ENCODE measurements around the gene P3H2. TPM values are rescaled to one million over a fixed set of nuclear protein-coding genes. Genes with fewer than 3 reads are reported as not detected.

The P3H2 gene
- total and polyA plus RNA-seq, 2 of the 4 experiments (the other 2 are of a cell fraction), result 54.7 to 64.3 TPM

DNA sequence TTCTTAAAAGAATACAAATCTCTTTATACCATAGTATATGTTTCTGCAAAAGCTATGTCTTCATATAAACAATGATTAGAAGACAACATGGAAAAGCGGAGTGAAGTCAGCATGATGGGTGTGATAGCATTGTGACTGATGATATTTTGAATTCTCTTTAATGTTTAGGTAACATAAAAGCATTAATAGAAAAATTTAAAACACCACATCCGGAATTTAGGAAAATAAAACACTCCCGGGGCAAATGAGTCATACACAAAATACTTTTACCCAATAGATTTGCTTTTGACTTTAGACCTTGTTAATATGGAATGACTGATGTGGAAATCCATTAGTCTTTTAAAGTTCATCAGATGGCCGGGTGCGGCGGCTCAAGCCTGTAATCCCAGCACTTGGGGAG lies 134.7 kb downstream of the P3H2 start:
- Histone ChIP-seq H3K27ac (ENCODE audit: insufficient read depth, low read length) (no peak overlapping the region), H2AK5ac (ENCODE audit: low read depth, low read length) (no peak overlapping the region), H4K8ac (ENCODE audit: low read depth in 2 of 2, low read length in 2 of 2) (no peak overlapping the region), H3K79me1 (ENCODE audit: low read depth in 1 of 2, low read length in 2 of 2) (peaks cover 2 to 23% of the 10 kb centered on the region in 2 experiments; a peak in 3 of 4 replicates), H4K20me1 (ENCODE audit: insufficient read depth, low read length) (no peaks in the 10 kb centered on the region), H2AK9ac (replicated peaks; ENCODE audit: low read depth, low read length, poor library complexity) (no peak overlapping the region), H3K4ac (ENCODE audit: low read depth, low read length) (no peak overlapping the region), H3K9me3 (ENCODE audit: control insufficient read depth, insufficient read depth, low read length) (no peaks in the 10 kb centered on the region), H4K5ac (ENCODE audit: low read depth, low read length) (no peak overlapping the region), H3K18ac (ENCODE audit: low read depth, low read length) (no peak overlapping the region), H3K23ac (ENCODE audit: low read depth, low read length) (no peak overlapping the region), H3K27me3 (ENCODE audit: control insufficient read depth, insufficient read depth, low read length) (no peaks in the 10 kb centered on the region), H2AFZ (replicated peaks; ENCODE audit: low read length, poor library complexity) (no peak overlapping the region), H3K36me3 (ENCODE audit: control insufficient read depth, insufficient read depth, low read length) (peaks cover 2% of the 10 kb centered on the region; the same call in 1 of the 2 replicates), H2BK5ac (ENCODE audit: low read depth, low read length, poor library complexity, severe bottlenecking) (no peak overlapping the region), H3K4me2 (ENCODE audit: low read depth, low read length) (no peak overlapping the region), H3K4me1 (ENCODE audit: control insufficient read depth, insufficient read depth, low read length) (peaks cover 6% of the 10 kb centered on the region; the same call in 1 of the 2 replicates), H2BK120ac (ENCODE audit: low read depth, low read length) (no peak overlapping the region), H2BK15ac (ENCODE audit: low read depth, low read length) (no peak overlapping the region), H3K56ac (ENCODE audit: extremely low read depth, insufficient read depth, low read length) (no peak overlapping the region), H4K91ac (ENCODE audit: insufficient read depth, low read depth, low read length) (no peak overlapping the region), H3K14ac (replicated peaks; ENCODE audit: low read depth, low read length) (no peak overlapping the region), H2BK20ac (ENCODE audit: low read depth, low read length) (no peak overlapping the region), H3K9me1 (ENCODE audit: insufficient read depth, low read length) (peaks cover 12% of the 10 kb centered on the region), H3K9ac (ENCODE audit: low read depth, low read length) (no peak overlapping the region), H3K4me3 (ENCODE audit: insufficient read depth, low read depth, low read length) (no peak overlapping the region)
- in situ Hi-C loops (cut with MboI; ENCODE audit: low sequenced_read_pairs) (no loop called here), intact Hi-C loops (cut with micrococcal nuclease) (no loop called here), dilution Hi-C loops (cut with HindIII; ENCODE audit: low sequenced_read_pairs, unreplicated experiment) (no loop called here)
- BruUV-seq (replicated peaks), result no TSS peak
- no peak for TF ChIP-seq BHLHE40 (IDR thresholded peaks at IDR 0.05; ENCODE audit: low read depth, low read length)
- ChIA-PET POLR2A (ENCODE audit: unreplicated experiment) (no interaction called here), CTCF (interaction anchor here (1.0 kb wide), 1 partner anchor 74 kb away, joined by 3 read pairs; no protein-coding TSS in a partner anchor)
- peak; percentile 22 for DNase-seq
- ATAC-seq (ENCODE audit: low read depth), result 0 out of 2 replicates have a peak, but pooled peaks have one; percentile 19
- WGBS, 2 experiments (ENCODE audit: extremely low coverage in 2 of 2, insufficient read length in 1 of 2), result no CpG with 5 or more reads among the region's 6 CpGs

Measured in IMR-90 (cell line).